Measurements from ENCODE around the gene UGT3A1. TPM values are rescaled to one million over a fixed set of nuclear protein-coding genes. Genes with fewer than 3 reads are reported as not detected.

UGT3A1 gene
- total RNA-seq, 1 experiment from 2014 or later: not detected

GRCh38 chr5:36007366-36007765, 16.2 kb upstream of the UGT3A1 start:
- Histone ChIP-seq H3K27ac (ENCODE audit: low read length) (no peak overlapping the region), H3K9me3 (ENCODE audit: control insufficient read depth, insufficient read depth, low read depth, low read length) (no peaks in the 10 kb centered on the region), H3K36me3 (ENCODE audit: control insufficient read depth, insufficient read depth, low read length) (no peaks in the 10 kb centered on the region), H3K27me3 (ENCODE audit: control insufficient read depth, insufficient read depth, low read length) (no peaks in the 10 kb centered on the region; the same call in 1 of the 2 replicates), H3K4me1 (ENCODE audit: control insufficient read depth, insufficient read depth, low read length) (no peaks in the 10 kb centered on the region), H3K4me3 (ENCODE audit: low read depth in 2 of 2, low read length in 2 of 2) (no peak overlapping the region)
- no peak for ATAC-seq
- BruUV-seq (replicated peaks): no TSS peak
- TF ChIP-seq SIN3A (IDR thresholded peaks at IDR 0.05; ENCODE audit: borderline replicate concordance, insufficient read depth, low read depth, low read length): no peak
- TF ChIP-seq, protein P1, sequence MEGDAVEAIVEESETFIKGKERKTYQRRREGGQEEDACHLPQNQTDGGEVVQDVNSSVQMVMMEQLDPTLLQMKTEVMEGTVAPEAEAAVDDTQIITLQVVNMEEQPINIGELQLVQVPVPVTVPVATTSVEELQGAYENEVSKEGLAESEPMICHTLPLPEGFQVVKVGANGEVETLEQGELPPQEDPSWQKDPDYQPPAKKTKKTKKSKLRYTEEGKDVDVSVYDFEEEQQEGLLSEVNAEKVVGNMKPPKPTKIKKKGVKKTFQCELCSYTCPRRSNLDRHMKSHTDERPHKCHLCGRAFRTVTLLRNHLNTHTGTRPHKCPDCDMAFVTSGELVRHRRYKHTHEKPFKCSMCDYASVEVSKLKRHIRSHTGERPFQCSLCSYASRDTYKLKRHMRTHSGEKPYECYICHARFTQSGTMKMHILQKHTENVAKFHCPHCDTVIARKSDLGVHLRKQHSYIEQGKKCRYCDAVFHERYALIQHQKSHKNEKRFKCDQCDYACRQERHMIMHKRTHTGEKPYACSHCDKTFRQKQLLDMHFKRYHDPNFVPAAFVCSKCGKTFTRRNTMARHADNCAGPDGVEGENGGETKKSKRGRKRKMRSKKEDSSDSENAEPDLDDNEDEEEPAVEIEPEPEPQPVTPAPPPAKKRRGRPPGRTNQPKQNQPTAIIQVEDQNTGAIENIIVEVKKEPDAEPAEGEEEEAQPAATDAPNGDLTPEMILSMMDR (IDR thresholded peaks at IDR 0.05): no peak
- ChIA-PET CTCF (no interaction called here), POLR2A (no interaction called here)
- in situ Hi-C loops (cut with HindIII; ENCODE audit: low pct_unique_long_range_greater_than_20kb, low sequenced_read_pairs): no loop called here
- intact Hi-C loops (cut with micrococcal nuclease; ENCODE audit: unreplicated experiment): no loop called here
- no peak for DNase-seq (ENCODE audit: low read depth, low spot score)

- Histone ChIP-seq H3K9me3 (ENCODE audit: control insufficient read depth, insufficient read depth, low read depth, low read length) (no peaks in the 10 kb centered on the region), H3K36me3 (ENCODE audit: control insufficient read depth, insufficient read depth, low read length) (no peaks in the 10 kb centered on the region), H3K27ac (ENCODE audit: low read length) (no peak overlapping the region), H3K4me3 (ENCODE audit: low read depth in 2 of 2, low read length in 2 of 2) (no peak overlapping the region), H3K4me1 (ENCODE audit: control insufficient read depth, insufficient read depth, low read length) (no peaks in the 10 kb centered on the region), H3K27me3 (ENCODE audit: control insufficient read depth, insufficient read depth, low read length) (no peaks in the 10 kb centered on the region; the same call in 1 of the 2 replicates)
- CTCF ChIA-PET: no interaction called here
- intact Hi-C loops (cut with micrococcal nuclease; ENCODE audit: unreplicated experiment): no loop called here
- in situ Hi-C loops (cut with HindIII; ENCODE audit: low pct_unique_long_range_greater_than_20kb, low sequenced_read_pairs): no loop called here
- DNase-seq (ENCODE audit: low read depth, low spot score) (no peak), ATAC-seq (no peak)
- no peak for TF ChIP-seq SIN3A (IDR thresholded peaks at IDR 0.05; ENCODE audit: borderline replicate concordance, insufficient read depth, low read depth, low read length)
- no peak for TF ChIP-seq TCF7L2 (IDR thresholded peaks at IDR 0.05; ENCODE audit: low read depth, low read length)
- no TSS peak for BruUV-seq (replicated peaks)
- POLR2A ChIA-PET: no interaction called here
Measured at GRCh38 chr5:36006163-36006562, 15.0 kb upstream of the UGT3A1 start.

DNA sequence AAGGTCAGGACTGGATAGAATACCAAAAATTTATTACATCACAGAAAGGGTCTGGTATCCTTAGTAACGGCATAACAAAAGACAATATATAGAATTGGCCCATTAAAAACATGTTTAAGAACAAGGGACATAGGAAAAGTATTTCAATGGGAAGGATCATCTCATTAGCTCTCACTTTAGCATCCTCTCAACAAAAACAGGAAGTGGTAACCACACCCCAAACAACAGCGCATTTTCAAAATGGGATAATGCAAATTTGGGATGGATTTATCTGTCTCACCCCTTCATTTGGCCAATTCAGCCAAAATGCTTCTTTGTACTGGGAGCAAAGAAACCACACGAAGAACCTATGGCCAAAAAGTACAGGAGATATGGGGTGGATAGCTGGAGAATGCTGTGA, 9.8 kb upstream of the UGT3A1 start:
- no peaks in the 10 kb centered on the region for H3K4me1 ChIP-seq (ENCODE audit: control insufficient read depth, insufficient read depth, low read length)
- in situ Hi-C loops (cut with HindIII; ENCODE audit: low pct_unique_long_range_greater_than_20kb, low sequenced_read_pairs) (no loop called here), intact Hi-C loops (cut with micrococcal nuclease; ENCODE audit: unreplicated experiment) (no loop called here)
- no peak overlapping the region for H3K4me3 ChIP-seq (ENCODE audit: low read depth in 2 of 2, low read length in 2 of 2)
- no peak for TF ChIP-seq SIN3A (IDR thresholded peaks at IDR 0.05; ENCODE audit: borderline replicate concordance, insufficient read depth, low read depth, low read length)
- POLR2A ChIA-PET: no interaction called here
- H3K9me3 ChIP-seq (ENCODE audit: control insufficient read depth, insufficient read depth, low read depth, low read length): no peaks in the 10 kb centered on the region
- BruUV-seq (replicated peaks): no TSS peak
- DNase-seq (ENCODE audit: low read depth, low spot score) (no peak), ATAC-seq (no peak)
- H3K27ac ChIP-seq (ENCODE audit: low read length): no peak overlapping the region
- CTCF ChIA-PET: no interaction called here
- no peaks in the 10 kb centered on the region for H3K36me3 ChIP-seq (ENCODE audit: control insufficient read depth, insufficient read depth, low read length)
- no peaks in the 10 kb centered on the region; the same call in 1 of the 2 replicates for H3K27me3 ChIP-seq (ENCODE audit: control insufficient read depth, insufficient read depth, low read length)

- no peak overlapping the region for H3K4me3 ChIP-seq (ENCODE audit: low read depth in 2 of 2, low read length in 2 of 2)
- POLR2A ChIA-PET: no interaction called here
- intact Hi-C loops (cut with micrococcal nuclease; ENCODE audit: unreplicated experiment): no loop called here
- no peaks in the 10 kb centered on the region for H3K9me3 ChIP-seq (ENCODE audit: control insufficient read depth, insufficient read depth, low read depth, low read length)
- H3K36me3 ChIP-seq (ENCODE audit: control insufficient read depth, insufficient read depth, low read length): no peaks in the 10 kb centered on the region
- H3K27ac ChIP-seq (ENCODE audit: low read length): no peak overlapping the region
- ATAC-seq (no peak), DNase-seq (ENCODE audit: low read depth, low spot score) (no peak)
- TF ChIP-seq POLR2AphosphoS5 (IDR thresholded peaks at IDR 0.05; ENCODE audit: low read depth, low read length): no peak
- TF ChIP-seq, protein P1 (IDR thresholded peaks at IDR 0.05): no peak
- no peak for TF ChIP-seq TCF7L2 (IDR thresholded peaks at IDR 0.05; ENCODE audit: low read depth, low read length)
- TF ChIP-seq, protein P2, sequence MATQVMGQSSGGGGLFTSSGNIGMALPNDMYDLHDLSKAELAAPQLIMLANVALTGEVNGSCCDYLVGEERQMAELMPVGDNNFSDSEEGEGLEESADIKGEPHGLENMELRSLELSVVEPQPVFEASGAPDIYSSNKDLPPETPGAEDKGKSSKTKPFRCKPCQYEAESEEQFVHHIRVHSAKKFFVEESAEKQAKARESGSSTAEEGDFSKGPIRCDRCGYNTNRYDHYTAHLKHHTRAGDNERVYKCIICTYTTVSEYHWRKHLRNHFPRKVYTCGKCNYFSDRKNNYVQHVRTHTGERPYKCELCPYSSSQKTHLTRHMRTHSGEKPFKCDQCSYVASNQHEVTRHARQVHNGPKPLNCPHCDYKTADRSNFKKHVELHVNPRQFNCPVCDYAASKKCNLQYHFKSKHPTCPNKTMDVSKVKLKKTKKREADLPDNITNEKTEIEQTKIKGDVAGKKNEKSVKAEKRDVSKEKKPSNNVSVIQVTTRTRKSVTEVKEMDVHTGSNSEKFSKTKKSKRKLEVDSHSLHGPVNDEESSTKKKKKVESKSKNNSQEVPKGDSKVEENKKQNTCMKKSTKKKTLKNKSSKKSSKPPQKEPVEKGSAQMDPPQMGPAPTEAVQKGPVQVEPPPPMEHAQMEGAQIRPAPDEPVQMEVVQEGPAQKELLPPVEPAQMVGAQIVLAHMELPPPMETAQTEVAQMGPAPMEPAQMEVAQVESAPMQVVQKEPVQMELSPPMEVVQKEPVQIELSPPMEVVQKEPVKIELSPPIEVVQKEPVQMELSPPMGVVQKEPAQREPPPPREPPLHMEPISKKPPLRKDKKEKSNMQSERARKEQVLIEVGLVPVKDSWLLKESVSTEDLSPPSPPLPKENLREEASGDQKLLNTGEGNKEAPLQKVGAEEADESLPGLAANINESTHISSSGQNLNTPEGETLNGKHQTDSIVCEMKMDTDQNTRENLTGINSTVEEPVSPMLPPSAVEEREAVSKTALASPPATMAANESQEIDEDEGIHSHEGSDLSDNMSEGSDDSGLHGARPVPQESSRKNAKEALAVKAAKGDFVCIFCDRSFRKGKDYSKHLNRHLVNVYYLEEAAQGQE (IDR thresholded peaks at IDR 0.05; ENCODE audit: insufficient read depth in 1 of 2, low read depth in 2 of 2, low read length in 1 of 2): no peak
- TF ChIP-seq SIN3A (IDR thresholded peaks at IDR 0.05; ENCODE audit: borderline replicate concordance, insufficient read depth, low read depth, low read length): no peak
- CTCF ChIA-PET: no interaction called here
- BruUV-seq (replicated peaks): no TSS peak
- in situ Hi-C loops (cut with HindIII; ENCODE audit: low pct_unique_long_range_greater_than_20kb, low sequenced_read_pairs): no loop called here
- H3K4me1 ChIP-seq (ENCODE audit: control insufficient read depth, insufficient read depth, low read length): no peaks in the 10 kb centered on the region
- H3K27me3 ChIP-seq (ENCODE audit: control insufficient read depth, insufficient read depth, low read length): no peaks in the 10 kb centered on the region; the same call in 1 of the 2 replicates
Measured at GRCh38 chr5:35999547-35999946, 8.4 kb upstream of the UGT3A1 start.
